ENCODE measurements around the gene RANBP3. TPM values are rescaled to one million over a fixed set of nuclear protein-coding genes. Genes with fewer than 3 reads are reported as not detected.

RANBP3 gene
- total RNA-seq, 2 experiments from 2014 or later = 82.2 to 93.6 TPM

DNA sequence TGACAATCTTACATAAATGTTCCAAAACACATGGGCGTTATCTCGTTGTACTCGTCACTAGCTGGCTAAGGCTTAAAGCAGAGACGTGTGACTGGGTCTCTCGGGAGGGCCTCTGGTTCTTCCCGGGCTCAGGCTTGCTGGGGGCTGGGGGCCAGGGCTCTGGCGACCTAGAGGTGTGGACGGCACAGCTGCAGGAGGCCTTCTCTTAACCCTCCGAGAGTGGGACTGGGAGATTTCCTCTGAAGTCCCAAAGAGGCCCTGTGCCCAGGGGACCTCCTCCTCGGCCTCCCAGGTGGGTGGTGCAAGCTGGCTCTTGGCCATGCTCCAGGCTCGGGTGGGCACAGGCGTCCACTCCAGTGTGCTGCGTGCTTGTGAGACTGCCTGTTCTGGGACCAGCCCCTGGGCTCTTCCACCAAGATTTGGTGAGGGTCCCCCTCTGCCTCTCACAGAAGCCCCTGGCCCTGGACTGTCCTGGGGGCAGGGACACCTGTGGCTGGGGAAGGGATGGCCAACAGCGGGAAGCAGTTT lies 61.7 kb downstream of the RANBP3 start:
- no peaks in the 10 kb centered on the region for H3K9me3 Mint-ChIP-seq (ENCODE audit: insufficient read depth)
- ATAC-seq (no peak), DNase-seq (no peak)
- H3K27me3 Mint-ChIP-seq (ENCODE audit: low read depth) = no peaks in the 10 kb centered on the region
- peaks cover 18% of the 10 kb centered on the region for H3K36me3 Mint-ChIP-seq (ENCODE audit: low read depth)
- no peaks in the 10 kb centered on the region for H3K4me1 Mint-ChIP-seq (ENCODE audit: low read depth)
- ChIA-PET CTCF (no interaction called here), POLR2A (no interaction called here)
- H3K27ac Mint-ChIP-seq = no peak overlapping the region
- no peak overlapping the region for H3K4me3 Mint-ChIP-seq

DNA sequence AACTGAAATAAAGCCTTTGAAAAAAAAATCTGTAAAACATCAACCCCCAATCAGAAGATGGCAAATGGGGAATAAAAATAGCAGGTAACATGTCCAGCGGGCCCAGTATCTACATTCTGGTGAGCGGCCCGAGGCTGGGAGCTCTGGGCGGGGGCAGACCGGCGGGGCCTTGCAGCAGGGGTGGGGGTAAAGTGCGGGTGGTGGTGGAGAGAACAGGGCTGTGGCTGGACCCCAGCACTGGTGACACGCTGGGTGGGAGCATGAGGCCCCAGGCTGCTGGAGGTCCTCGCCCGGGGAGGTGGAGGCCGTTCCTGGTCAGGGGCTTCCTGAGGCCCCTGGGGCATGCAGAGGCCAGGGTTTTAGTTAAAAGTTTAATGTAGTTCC lies 62.2 kb downstream of the RANBP3 start:
- POLR2A ChIA-PET = no interaction called here
- Mint-ChIP-seq H3K4me1 (ENCODE audit: low read depth) (no peaks in the 10 kb centered on the region), H3K27ac (no peak overlapping the region), H3K4me3 (no peak overlapping the region), H3K9me3 (ENCODE audit: insufficient read depth) (no peaks in the 10 kb centered on the region), H3K36me3 (ENCODE audit: low read depth) (peaks cover 17% of the 10 kb centered on the region), H3K27me3 (ENCODE audit: low read depth) (no peaks in the 10 kb centered on the region)
- DNase-seq (no peak), ATAC-seq (no peak)
- CTCF ChIA-PET = no interaction called here

DNA sequence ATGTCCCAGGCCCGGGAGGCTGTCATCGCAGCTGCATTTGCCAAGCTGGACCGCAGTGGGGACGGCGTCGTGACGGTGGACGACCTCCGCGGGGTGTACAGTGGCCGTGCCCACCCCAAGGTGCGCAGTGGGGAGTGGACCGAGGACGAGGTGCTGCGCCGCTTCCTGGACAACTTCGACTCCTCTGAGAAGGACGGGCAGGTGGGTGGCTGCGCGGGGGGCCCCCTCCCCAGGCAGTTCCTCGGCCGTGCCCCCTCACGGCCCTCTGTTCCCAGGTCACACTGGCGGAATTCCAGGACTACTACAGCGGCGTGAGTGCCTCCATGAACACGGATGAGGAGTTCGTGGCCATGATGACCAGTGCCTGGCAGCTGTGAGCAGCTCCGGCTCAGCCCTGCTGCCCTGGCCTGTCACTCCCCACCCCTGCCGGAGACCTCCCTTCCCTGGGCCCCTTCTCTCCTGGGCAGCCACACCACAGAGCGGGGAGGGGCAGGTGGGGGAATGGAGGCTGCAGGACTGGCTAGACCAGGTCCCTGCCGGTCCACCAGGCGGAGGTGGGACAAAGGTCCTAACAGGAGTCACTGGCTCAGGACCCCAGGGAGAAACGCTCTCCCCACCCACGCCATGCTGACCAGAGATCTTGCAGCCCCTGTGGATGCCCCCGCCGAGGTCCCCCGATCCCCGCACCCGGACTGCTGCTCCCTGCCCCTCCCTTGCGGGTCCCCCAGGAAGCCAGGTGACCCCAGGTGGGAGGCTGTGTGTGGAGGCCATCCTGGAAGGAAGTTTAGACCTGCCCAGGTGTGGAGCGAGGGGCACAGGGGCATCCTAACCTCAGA lies 62.8 kb downstream of the RANBP3 start:
- Mint-ChIP-seq H3K36me3 (ENCODE audit: low read depth) (peaks cover 16% of the 10 kb centered on the region), H3K27ac (no peak overlapping the region), H3K27me3 (ENCODE audit: low read depth) (no peaks in the 10 kb centered on the region), H3K4me3 (no peak overlapping the region), H3K9me3 (ENCODE audit: insufficient read depth) (no peaks in the 10 kb centered on the region), H3K4me1 (ENCODE audit: low read depth) (no peaks in the 10 kb centered on the region)
- CTCF ChIA-PET = no interaction called here
- ATAC-seq (no peak), DNase-seq (no peak)
- POLR2A ChIA-PET = no interaction called here

DNA sequence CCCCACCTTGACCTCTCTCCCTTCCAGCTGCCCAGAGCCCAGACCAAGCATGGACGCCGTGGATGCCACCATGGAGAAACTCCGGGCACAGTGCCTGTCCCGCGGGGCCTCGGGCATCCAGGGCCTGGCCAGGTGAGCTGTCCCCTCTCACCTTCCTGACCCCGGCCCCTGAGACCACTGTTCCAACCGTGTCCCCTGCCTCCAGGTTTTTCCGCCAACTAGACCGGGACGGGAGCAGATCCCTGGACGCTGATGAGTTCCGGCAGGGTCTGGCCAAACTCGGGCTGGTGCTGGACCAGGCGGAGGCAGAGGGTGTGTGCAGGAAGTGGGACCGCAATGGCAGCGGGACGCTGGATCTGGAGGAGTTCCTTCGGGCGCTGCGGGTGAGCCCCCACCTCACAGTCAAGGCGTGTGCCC lies 63.6 kb downstream of the RANBP3 start:
- ChIA-PET POLR2A (no interaction called here), CTCF (no interaction called here)
- peaks cover 18% of the 10 kb centered on the region for H3K36me3 Mint-ChIP-seq (ENCODE audit: low read depth)
- no peak overlapping the region for H3K27ac Mint-ChIP-seq
- H3K9me3 Mint-ChIP-seq (ENCODE audit: insufficient read depth) = no peaks in the 10 kb centered on the region
- H3K27me3 Mint-ChIP-seq (ENCODE audit: low read depth) = no peaks in the 10 kb centered on the region
- H3K4me1 Mint-ChIP-seq (ENCODE audit: low read depth) = no peaks in the 10 kb centered on the region
- H3K4me3 Mint-ChIP-seq = no peak overlapping the region
- DNase-seq = no peak
- no peak for ATAC-seq

DNA sequence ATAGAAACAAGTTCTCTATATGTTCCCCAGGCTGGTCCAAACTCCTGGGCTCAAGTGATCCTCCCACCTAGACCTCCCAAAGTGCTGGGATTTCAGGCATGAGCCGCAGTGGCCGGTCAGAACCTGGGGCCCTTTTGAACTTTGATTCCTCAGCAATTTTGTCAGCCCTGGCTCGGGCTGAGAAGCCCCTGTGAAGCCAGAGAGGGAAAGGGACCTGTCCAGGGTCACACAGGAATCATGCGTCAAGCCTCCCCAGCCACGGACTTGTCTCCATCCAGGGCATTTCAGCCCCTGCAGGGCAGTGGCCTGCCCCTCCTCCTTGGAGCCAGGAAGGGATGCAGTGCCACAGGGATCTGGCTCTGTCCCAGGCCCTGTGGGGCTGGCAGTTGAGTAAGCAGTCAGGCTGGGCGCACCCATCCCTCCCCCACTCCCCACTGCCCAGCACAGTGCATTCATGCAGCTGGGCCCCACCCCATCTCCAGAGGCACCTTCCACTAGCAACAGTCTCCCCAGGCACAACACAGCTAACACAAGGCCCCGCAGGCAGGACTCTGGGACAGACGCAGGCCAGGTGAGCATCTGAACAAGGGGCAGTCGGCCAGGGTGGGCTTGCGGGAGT lies 64.1 kb downstream of the RANBP3 start, which contains the start of gene CAPS:
Gene CAPS (plus strand): TSS at position 516 of the 619 bp plus-strand sequence. CDS start 153 bp downstream, outside the sequence.
- Mint-ChIP-seq H3K27me3 (ENCODE audit: low read depth) (no peaks in the 10 kb centered on the region), H3K36me3 (ENCODE audit: low read depth) (peaks cover 14% of the 10 kb centered on the region), H3K9me3 (ENCODE audit: insufficient read depth) (no peaks in the 10 kb centered on the region), H3K4me1 (ENCODE audit: low read depth) (no peaks in the 10 kb centered on the region), H3K4me3 (no peak within 1 kb of the TSS), H3K27ac (no peak within 1 kb of the TSS)
- ATAC-seq (no peak), DNase-seq (no peak)
- ChIA-PET POLR2A (no interaction called here), CTCF (no interaction called here)

DNA sequence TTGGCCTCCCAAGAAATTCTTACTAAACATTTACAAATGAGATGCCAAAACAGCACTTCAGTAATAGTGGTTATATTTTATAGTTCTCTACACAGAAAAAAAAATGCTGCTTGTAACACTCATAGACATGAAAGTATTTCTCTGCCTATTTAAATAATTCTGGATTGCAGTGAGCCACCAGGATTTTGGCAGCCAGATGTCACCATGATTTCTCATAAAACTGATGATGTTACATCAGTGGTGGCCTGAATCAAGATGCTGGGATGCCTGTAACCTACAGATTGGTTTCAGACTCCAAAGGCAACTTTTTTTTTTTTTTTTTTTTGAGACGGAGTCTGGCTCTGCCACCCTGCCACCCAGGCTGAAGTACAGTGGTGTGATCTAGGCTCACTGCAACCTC lies 66.6 kb downstream of the RANBP3 start:
- ATAC-seq (no peak), DNase-seq (no peak)
- no peak overlapping the region for H3K27ac Mint-ChIP-seq
- H3K4me3 Mint-ChIP-seq = no peak overlapping the region
- CTCF ChIA-PET = no interaction called here
- peaks cover 10% of the 10 kb centered on the region for H3K36me3 Mint-ChIP-seq (ENCODE audit: low read depth)
- H3K27me3 Mint-ChIP-seq (ENCODE audit: low read depth) = no peaks in the 10 kb centered on the region
- H3K4me1 Mint-ChIP-seq (ENCODE audit: low read depth) = peaks cover 2% of the 10 kb centered on the region
- H3K9me3 Mint-ChIP-seq (ENCODE audit: insufficient read depth) = no peaks in the 10 kb centered on the region
- POLR2A ChIA-PET = no interaction called here

DNA sequence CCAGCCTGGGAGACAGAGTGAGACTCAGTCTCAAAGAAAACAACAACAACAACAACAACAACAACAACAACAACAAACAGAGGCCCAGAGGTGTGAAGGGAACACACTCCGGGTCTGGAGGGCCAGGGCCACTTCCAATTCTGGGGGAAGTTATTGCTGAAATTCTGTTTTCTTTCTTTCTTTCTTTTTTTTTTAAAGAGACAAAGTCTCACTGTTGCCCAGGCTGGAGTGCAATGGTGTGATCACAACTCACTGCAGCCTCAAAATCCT lies 67.4 kb downstream of the RANBP3 start:
- H3K9me3 Mint-ChIP-seq (ENCODE audit: insufficient read depth) = no peaks in the 10 kb centered on the region
- H3K27ac Mint-ChIP-seq = no peak overlapping the region
- ChIA-PET CTCF (no interaction called here), POLR2A (no interaction called here)
- no peak overlapping the region for H3K4me3 Mint-ChIP-seq
- H3K4me1 Mint-ChIP-seq (ENCODE audit: low read depth) = peaks cover 6% of the 10 kb centered on the region
- no peak for DNase-seq
- ATAC-seq = no peak
- H3K27me3 Mint-ChIP-seq (ENCODE audit: low read depth) = no peaks in the 10 kb centered on the region
- H3K36me3 Mint-ChIP-seq (ENCODE audit: low read depth) = peaks cover 9% of the 10 kb centered on the region

DNA sequence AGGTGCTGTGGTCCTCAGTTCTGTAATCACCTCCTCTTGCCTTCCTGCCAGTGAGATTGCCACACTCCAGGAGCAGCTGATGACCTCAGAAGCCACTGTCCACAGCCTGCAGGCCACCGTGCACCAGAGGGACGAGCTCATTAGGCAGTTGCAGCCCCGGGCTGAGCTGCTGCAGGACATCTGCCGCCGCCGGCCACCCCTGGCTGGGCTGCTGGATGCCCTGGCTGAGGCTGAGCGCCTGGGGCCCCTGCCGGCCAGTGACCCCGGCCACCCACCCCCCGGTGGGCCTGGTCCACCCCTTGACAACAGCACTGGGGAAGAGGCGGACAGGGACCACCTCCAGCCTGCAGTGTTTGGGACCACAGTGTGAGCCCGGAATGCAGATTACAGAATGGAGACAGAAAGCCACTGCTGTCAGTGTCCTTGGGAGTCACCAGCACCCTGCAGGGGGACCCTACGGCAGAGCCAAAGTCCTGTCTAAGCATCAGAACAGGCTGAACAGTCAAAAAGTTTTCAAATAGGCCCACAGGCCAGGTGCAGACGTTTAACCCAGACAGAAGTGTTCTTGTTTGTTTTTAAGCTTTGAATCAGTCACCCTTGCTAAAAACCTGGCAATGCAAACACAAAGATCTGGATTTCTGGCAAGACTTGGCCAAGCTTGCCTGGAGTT lies 69.0 kb downstream of the RANBP3 start:
- Mint-ChIP-seq H3K4me1 (ENCODE audit: low read depth) (peaks cover 6% of the 10 kb centered on the region), H3K9me3 (ENCODE audit: insufficient read depth) (no peaks in the 10 kb centered on the region), H3K27ac (no peak overlapping the region), H3K36me3 (ENCODE audit: low read depth) (peaks cover 9% of the 10 kb centered on the region), H3K27me3 (ENCODE audit: low read depth) (no peaks in the 10 kb centered on the region), H3K4me3 (no peak overlapping the region)
- DNase-seq (no peak), ATAC-seq (no peak)
- ChIA-PET CTCF (interaction anchor here (1.5 kb wide), 1 partner anchor 114 kb away, joined by 5 read pairs; no protein-coding TSS in a partner anchor), POLR2A (no interaction called here)

DNA sequence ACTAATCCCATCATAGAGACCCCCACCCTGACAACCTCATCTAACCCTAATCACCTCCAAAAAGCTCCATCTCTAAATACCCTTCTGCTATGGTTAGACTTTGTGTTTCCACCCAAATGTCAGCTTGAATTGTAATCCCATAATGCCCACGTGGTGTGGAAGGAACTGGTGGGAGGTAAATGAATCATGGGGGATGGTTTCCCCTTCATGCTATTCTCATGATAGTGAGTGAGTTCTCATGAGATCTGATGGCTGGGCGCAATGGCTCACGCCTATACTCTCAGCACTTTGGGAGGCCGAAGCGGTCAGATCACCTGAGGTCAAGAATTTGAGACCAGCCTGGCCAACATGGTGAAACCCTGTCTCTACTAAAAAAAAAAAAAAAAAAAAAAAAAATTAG lies 70.7 kb downstream of the RANBP3 start:
- DNase-seq = no peak
- Mint-ChIP-seq H3K9me3 (ENCODE audit: insufficient read depth) (no peaks in the 10 kb centered on the region), H3K27me3 (ENCODE audit: low read depth) (no peaks in the 10 kb centered on the region), H3K36me3 (ENCODE audit: low read depth) (peaks cover 11% of the 10 kb centered on the region), H3K4me3 (no peak overlapping the region), H3K4me1 (ENCODE audit: low read depth) (peaks cover 13% of the 10 kb centered on the region), H3K27ac (no peak overlapping the region)
- CTCF ChIA-PET = interaction anchor here (2.0 kb wide), 1 partner anchor 103 kb away, joined by 7 read pairs; no protein-coding TSS in a partner anchor
- POLR2A ChIA-PET = no interaction called here
- ATAC-seq = no peak

DNA sequence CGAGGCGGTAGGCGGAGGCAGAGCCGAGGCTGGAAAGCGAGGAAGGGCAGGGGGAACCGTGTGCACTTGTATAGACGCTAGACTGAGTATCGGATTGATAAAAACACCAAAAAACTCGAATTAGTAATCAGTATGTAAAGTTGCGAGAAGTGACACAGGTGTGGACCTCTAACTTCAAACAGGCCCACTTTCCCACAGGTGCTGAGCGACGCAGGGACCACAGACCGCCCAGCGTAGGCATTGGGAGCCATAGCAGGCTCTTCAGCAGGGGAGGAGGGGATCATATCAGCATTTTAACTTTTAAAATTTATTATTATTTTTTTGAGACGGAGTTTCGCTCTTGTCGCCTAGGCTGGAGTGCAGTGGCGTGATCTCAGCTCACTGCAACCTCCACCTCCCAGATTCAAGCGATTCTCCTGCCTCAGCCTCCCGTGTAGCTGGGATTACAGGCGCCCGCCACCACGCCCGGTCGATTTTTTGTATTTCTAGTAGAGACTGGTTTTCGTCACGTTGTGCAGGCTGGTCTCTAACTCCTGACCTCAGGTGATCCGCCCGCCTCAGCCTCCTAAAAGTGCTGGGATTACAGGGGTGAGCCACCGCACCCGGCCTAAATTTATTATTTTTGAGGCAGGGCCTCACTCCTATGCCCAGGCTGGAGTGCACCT lies 72.7 kb downstream of the RANBP3 start:
- ChIA-PET POLR2A (interaction anchor here (2.3 to 3.5 kb wide), 2 partner anchors 57 to 77 kb away, joined by 7 to 53 read pairs; no protein-coding TSS in a partner anchor), CTCF (interaction anchor here (2.0 kb wide), 1 partner anchor 117 kb away, joined by 6 read pairs; no protein-coding TSS in a partner anchor)
- peak overlapping the region; percentile 82 for H3K27ac Mint-ChIP-seq
- DNase-seq = no peak
- H3K4me3 Mint-ChIP-seq = peak overlapping the region; percentile 89
- no peaks in the 10 kb centered on the region for H3K27me3 Mint-ChIP-seq (ENCODE audit: low read depth)
- no peak for ATAC-seq
- H3K9me3 Mint-ChIP-seq (ENCODE audit: insufficient read depth) = no peaks in the 10 kb centered on the region
- peaks cover 19% of the 10 kb centered on the region for H3K36me3 Mint-ChIP-seq (ENCODE audit: low read depth)
- H3K4me1 Mint-ChIP-seq (ENCODE audit: low read depth) = peaks cover 21% of the 10 kb centered on the region

DNA sequence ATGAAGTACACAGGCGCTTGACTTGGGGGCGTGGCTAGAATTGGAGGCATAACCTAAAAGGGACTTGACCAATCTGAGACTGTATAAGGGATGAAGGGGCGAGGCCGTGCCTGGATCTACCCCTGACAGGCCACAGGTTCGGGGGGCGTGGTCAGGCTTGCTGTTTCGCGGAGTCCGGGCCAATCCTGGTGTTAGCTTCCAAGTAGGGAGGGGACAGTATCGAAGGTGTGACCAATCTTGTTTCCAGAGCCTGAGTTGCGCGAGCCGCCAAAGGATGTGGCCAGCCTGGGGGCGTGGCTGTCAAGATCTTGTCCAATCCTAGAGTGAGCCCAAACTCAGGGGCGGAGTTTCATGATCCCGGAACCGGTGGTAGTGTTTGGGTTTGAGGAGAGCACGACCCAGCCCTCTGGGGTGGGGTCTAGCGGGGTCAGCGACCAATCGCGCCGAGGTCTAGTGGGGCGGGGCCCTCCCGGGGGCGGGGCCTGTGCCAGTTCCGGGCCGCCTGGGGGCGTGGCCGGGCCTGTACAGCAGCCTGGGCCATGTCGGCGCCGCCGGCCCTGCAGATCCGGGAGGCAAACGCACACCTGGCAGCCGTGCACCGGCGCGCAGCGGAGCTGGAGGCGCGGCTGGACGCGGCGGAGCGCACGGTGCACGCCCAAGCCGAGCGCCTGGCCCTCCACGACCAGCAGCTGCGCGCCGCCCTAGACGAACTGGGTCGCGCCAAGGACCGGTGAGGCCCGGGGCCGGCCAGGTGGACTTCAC lies 73.4 kb downstream of the RANBP3 start, which contains the start of gene VMAC:
Gene VMAC (plus strand): TSS at position 521 of the 762 bp plus-strand sequence. CDS start 19 bp downstream, at position 540.
- H3K27ac Mint-ChIP-seq = peak within 1 kb of the TSS; percentile 100
- no peaks in the 10 kb centered on the region for H3K9me3 Mint-ChIP-seq (ENCODE audit: insufficient read depth)
- peaks cover 26% of the 10 kb centered on the region for H3K4me1 Mint-ChIP-seq (ENCODE audit: low read depth)
- H3K4me3 Mint-ChIP-seq = peak within 1 kb of the TSS; percentile 89
- H3K36me3 Mint-ChIP-seq (ENCODE audit: low read depth) = peaks cover 19% of the 10 kb centered on the region
- ChIA-PET POLR2A (interaction anchor here (0.6 to 3.5 kb wide), 12 partner anchors 25 to 282 kb away, joined by 3 to 53 read pairs (median 4); partner anchors contain the start of genes CATSPERD, DUS3L, LONP1 and SAFB), CTCF (interaction anchor here (0.6 to 4.9 kb wide), 9 partner anchors 50 to 375 kb away, joined by 3 to 61 read pairs (median 5); partner anchors contain the start of gene NRTN)
- ATAC-seq (peak; percentile 87), DNase-seq (peak; percentile 100)
- no peaks in the 10 kb centered on the region for H3K27me3 Mint-ChIP-seq (ENCODE audit: low read depth)
